ENCODE data around the gene LATS2.

- no peak for TF ChIP-seq CTCF (tag by site-specific recombination; IDR thresholded peaks at IDR 0.05)
- TF ChIP-seq GLIS2 (tag by site-specific recombination; IDR thresholded peaks at IDR 0.05) = no peak
- TF ChIP-seq ZNF449 (tag by site-specific recombination; IDR thresholded peaks at IDR 0.05) = no peak
- TF ChIP-seq ZNF223 (tag by site-specific recombination; IDR thresholded peaks at IDR 0.05) = no peak
- no peak for TF ChIP-seq ZNF24 (tag by site-specific recombination; IDR thresholded peaks at IDR 0.05)
- TF ChIP-seq ZNF138 (tag by site-specific recombination; IDR thresholded peaks at IDR 0.05; ENCODE audit: borderline replicate concordance) = no peak
- no peak for TF ChIP-seq ZNF777 (tag by site-specific recombination; IDR thresholded peaks at IDR 0.05; ENCODE audit: borderline replicate concordance)
- TF ChIP-seq ZNF776 (tag by site-specific recombination; IDR thresholded peaks at IDR 0.05; ENCODE audit: borderline replicate concordance) = no peak
Measured at GRCh38 chr13:20988033-20988908, 73.1 kb downstream of the LATS2 start.

All from HEK293 (cell line).